G401.6 (cell line): ENCODE results near the gene SRPK1.

ENCODE experiments used
- FAIRE-seq: peaks from 2 replicates; lab custom pipeline; 2012; peaks lifted over from hg19 to GRCh38; lab: Jason Lieb, UNC

SRPK1 gene

GRCh38 chr6:35817515-35817914 lies 103.4 kb downstream of the SRPK1 start:
- FAIRE-seq = no peak

GRCh38 chr6:35811699-35811995 lies 109.3 kb downstream of the SRPK1 start:
- no peak for FAIRE-seq

- no peak for FAIRE-seq
Observed at GRCh38 chr6:35810971-35811698, 109.8 kb downstream of the SRPK1 start.

DNA sequence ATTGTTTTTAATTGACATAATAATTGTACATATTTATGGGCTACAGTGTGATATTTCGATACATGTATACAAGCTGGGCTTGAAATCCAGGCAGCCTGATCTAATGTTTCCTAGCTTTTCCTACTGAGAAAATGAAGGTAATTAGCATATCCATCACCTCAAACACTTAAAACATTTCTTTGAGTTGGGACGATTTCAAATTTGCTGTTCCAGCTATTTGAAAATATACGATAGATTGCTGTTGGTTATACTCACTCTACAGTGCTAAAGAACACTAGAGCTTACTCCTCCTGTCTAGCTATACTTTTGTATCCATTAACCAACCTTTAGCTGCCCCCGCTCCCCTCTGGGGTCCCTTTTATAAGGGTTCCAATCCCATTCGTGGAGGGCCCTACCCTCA lies 111.1 kb downstream of the SRPK1 start:
- no peak for FAIRE-seq

GRCh38 chr6:35808688-35809087 lies 112.2 kb downstream of the SRPK1 start:
- FAIRE-seq = no peak

GRCh38 chr6:35804996-35805736 lies 115.7 kb downstream of the SRPK1 start, which contains the start of gene LHFPL5:
LHFPL5 (plus strand) TSS chr6:35805352; CDS start chr6:35805671, 319 bp downstream.
- FAIRE-seq = no peak

DNA sequence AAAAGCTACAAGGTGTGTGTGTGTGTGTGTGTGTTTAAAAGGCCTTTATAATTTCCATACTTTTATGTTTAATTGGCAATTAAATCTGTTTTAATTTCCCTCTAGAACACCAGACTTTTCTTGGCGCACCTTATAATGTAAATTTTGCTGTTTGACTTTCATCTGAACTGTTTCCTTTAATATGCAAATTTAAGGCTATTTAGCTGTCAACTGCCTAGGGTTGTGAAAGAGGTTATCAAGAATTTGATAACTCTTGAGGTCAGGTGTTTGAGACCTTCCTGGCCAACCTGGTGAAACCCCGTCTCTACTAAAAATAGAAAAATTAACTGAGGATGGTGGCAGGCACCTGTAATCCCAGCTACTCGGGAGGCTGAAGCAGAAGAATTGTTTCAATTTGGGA lies 119.8 kb downstream of the SRPK1 start:
- FAIRE-seq = no peak

DNA sequence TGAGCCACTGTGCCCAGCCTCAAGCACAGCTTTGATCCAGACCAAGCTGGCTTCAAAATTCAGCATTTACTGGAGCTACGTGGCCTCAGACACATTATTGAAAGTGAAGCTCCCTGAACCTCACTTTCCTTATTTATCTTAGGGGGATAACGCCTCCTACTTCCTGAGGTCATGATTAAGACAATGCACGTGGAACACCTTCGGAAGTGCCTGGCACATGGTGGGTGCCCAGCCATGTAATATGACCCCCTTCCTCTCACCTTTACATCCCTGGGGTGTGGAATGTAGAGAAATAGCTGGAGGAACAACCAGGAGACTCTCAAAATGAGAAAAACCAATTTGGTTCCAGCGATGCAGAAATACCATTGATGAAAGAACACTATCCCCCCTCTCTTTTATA lies 122.2 kb downstream of the SRPK1 start:
- no peak for FAIRE-seq

DNA sequence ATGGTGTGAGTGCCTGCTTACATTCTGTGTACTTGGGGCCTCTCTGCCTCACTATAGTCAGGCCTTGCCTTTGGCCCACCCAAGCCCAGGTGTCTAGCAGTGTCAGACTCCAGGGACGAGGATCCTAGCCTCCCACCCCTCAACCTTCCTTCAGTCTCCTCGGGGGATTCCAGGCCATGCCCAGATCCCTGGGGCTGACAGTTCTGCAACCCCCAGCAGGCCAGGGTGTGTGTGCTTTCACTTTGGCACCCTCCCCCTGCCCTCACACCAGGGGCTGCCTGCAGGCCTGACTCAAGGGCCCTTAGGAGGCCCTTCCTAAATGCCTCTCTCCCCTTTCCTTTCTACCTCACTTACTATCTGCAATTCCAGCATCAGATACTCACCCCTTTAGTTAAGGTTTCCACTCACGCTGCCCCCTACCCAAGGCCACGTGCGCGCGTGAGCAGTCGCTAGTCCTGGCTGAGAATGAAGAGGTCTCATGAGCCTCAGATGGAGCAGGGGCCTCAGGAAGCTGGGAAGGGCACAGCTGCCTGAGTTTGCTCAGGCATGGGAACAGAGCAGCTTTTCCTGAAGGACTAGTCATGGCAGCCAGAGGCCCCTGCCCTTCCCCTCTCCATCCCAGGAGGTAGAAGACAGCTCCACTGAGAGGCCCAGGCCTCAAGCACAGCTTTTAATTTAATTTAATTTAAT lies 122.9 kb downstream of the SRPK1 start:
- no peak for FAIRE-seq

DNA sequence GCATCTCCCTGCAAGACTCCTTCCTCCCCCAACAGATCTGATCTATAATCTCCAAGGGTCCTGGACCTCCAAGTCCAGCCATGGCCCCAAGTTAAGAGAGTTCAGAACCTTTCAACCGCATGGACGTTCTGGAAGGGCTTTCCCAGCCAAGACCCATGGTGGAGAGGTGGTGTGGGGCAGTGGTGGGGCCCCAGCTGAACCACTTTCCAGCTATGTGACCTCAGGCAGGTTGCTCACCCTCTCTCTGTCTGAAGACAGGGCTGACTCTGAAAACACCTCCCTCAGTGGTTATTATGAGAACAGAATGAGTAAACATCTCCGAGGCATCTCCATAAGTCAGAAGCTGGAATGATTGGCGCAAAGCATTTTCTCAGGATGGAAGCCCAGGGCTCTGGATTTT lies 124.7 kb downstream of the SRPK1 start:
- FAIRE-seq = no peak

GRCh38 chr6:35795453-35796071 lies 125.3 kb downstream of the SRPK1 start:
- FAIRE-seq = no peak

- no peak for FAIRE-seq
Observed at GRCh38 chr6:35794536-35795452, 126.1 kb downstream of the SRPK1 start.

GRCh38 chr6:35790683-35791082 lies 130.2 kb downstream of the SRPK1 start:
- FAIRE-seq = no peak

GRCh38 chr6:35788423-35788982 lies 132.4 kb downstream of the SRPK1 start:
- FAIRE-seq = no peak

- no peak for FAIRE-seq
Observed at GRCh38 chr6:35787266-35788218, 133.4 kb downstream of the SRPK1 start.

DNA sequence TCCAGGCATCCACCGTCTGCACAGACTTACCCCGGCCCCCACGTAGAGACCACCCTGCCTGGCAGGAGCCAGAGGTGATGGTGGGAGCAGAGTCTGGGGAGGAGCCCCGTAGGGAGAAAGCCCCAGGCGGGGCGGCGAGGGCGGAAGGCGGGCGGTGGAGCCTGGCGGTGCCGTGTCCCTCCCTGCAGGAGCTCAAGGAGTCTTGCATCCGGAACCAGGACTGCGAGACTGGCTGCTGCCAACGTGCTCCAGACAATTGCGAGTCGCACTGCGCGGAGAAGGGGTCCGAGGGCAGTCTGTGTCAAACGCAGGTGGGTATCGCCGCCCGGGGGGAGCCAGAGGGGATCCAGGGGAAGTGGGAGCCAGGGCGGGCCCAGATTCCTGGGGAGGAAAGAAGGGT lies 134.1 kb downstream of the SRPK1 start:
- FAIRE-seq = no peak

GRCh38 chr6:35786272-35786671 lies 134.6 kb downstream of the SRPK1 start:
- FAIRE-seq = no peak

DNA sequence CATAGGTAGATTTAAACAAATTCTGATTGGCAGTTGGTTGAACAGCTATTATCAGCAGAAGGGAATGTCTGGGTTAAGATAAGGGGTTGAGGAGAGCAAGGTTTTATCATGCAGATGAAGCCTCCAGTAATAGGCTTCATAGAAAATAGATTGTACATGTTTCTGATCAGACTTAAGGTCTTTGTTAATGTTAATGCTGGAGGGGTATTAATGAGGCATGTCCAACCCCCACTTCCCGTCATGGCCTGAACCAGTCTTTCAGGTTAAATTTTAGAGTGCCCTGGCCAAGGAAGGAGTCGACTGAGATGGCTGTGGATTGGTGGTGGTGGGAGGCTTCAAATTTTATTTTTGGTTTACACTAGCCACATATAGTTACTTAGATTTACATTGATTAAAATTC lies 136.7 kb downstream of the SRPK1 start:
- FAIRE-seq = no peak
